IMR-90 (cell line): ENCODE measurements around the gene PILRB. TPM values are rescaled to one million over a fixed set of nuclear protein-coding genes. Genes with fewer than 3 reads are reported as not detected.

ENCODE experiments used
- ATAC-seq: fragments of 200-7000 bp; cut with Tn5 transposase; 2 replicates; pipeline ENCODE4 v1.9.1; 2020; ENCODE audit warnings: low read depth, mild to moderate bottlenecking, moderate library complexity
- BruUV-seq: library from RNA; stranded (reverse); fragments of 400-500 nt; replicated peaks from 2 replicates; lab custom pipeline; 2021; lab: Mats Ljungman, UMichigan
- CTCF ChIA-PET: fragments of 300-600 bp; formaldehyde crosslinking; extraction: SDS; loops from one replicate; lab custom pipeline; 2021; ENCODE audit warnings: antibody characterized with exemption; lab: Yijun Ruan, JAX
- POLR2A ChIA-PET: fragments of 300-600 bp; sonication (Branson Sonifier 250); formaldehyde crosslinking; loops from one replicate; lab custom pipeline; 2022; ENCODE audit warnings: antibody characterized with exemption; ENCODE audit not compliant: unreplicated experiment; lab: Charles Lee
- DNase-seq: peaks from one replicate; pipeline ENCODE4 v3.0.0; 2013
- H2AFZ ChIP-seq: replicated peaks from 2 replicates; pipeline ENCODE3; 2013; ENCODE audit warnings: low read length, mild to moderate bottlenecking; ENCODE audit not compliant: poor library complexity
- H2AK5ac ChIP-seq: 2 replicates; pipeline ENCODE4 v1.6.1; 2013; ENCODE audit warnings: low read depth, low read length, inconsistent platforms
- H2AK9ac ChIP-seq: replicated peaks from 2 replicates; pipeline ENCODE3; 2013; ENCODE audit warnings: mild to moderate bottlenecking, low read depth, low read length, moderate library complexity; ENCODE audit not compliant: poor library complexity
- H2BK120ac ChIP-seq: 2 replicates; pipeline ENCODE4 v1.6.1; 2013; ENCODE audit warnings: low read depth, low read length, inconsistent platforms
- H2BK15ac ChIP-seq: 3 replicates; pipeline ENCODE4 v1.6.1; 2013; ENCODE audit warnings: low read depth, low read length, inconsistent platforms
- H2BK20ac ChIP-seq: 2 replicates; pipeline ENCODE4 v1.6.1; 2013; ENCODE audit warnings: low read depth, mild to moderate bottlenecking, inconsistent platforms, low read length, moderate library complexity
- H2BK5ac ChIP-seq: 2 replicates; pipeline ENCODE4 v1.6.1; 2013; ENCODE audit warnings: mild to moderate bottlenecking, low read depth, low read length, inconsistent platforms; ENCODE audit not compliant: poor library complexity, severe bottlenecking
- H3K14ac ChIP-seq: replicated peaks from 2 replicates; pipeline ENCODE4 v1.6.1; 2013; ENCODE audit warnings: low read depth, low read length, inconsistent platforms
- H3K18ac ChIP-seq: 2 replicates; pipeline ENCODE4 v1.6.1; 2013; ENCODE audit warnings: low read depth, low read length, control low read depth
- H3K23ac ChIP-seq: 2 replicates; pipeline ENCODE4 v1.6.1; 2013; ENCODE audit warnings: low read depth, low read length, inconsistent platforms
- H3K27ac ChIP-seq: 2 replicates; pipeline ENCODE4 v1.5.1; 2013; ENCODE audit warnings: mild to moderate bottlenecking, control low read depth, low read length; ENCODE audit not compliant: insufficient read depth
- H3K27me3 ChIP-seq: 2 replicates; pipeline ENCODE4 v1.6.1; 2013; ENCODE audit warnings: low read length; ENCODE audit not compliant: control insufficient read depth, insufficient read depth
- H3K36me3 ChIP-seq: 2 replicates; pipeline ENCODE4 v1.6.1; 2013; ENCODE audit warnings: low read length, mixed read lengths; ENCODE audit not compliant: control insufficient read depth, insufficient read depth
- H3K4ac ChIP-seq: 2 replicates; pipeline ENCODE4 v1.6.1; 2013; ENCODE audit warnings: low read depth, low read length, inconsistent platforms
- H3K4me1 ChIP-seq: 2 replicates; pipeline ENCODE4 v1.6.1; 2013; ENCODE audit warnings: low read length, mixed read lengths; ENCODE audit not compliant: control insufficient read depth, insufficient read depth
- H3K4me2 ChIP-seq: 2 replicates; pipeline ENCODE4 v1.6.1; 2013; ENCODE audit warnings: low read depth, mild to moderate bottlenecking, control low read depth, low read length, moderate library complexity
- H3K4me3 ChIP-seq: 2 replicates; pipeline ENCODE4 v1.5.1; 2013; ENCODE audit warnings: low read depth, mild to moderate bottlenecking, control low read depth, low read length, moderate library complexity; ENCODE audit not compliant: insufficient read depth
- H3K56ac ChIP-seq: 2 replicates; pipeline ENCODE4 v1.6.1; 2013; ENCODE audit warnings: low read length, inconsistent platforms; ENCODE audit not compliant: insufficient read depth; ENCODE audit errors: extremely low read depth
- H3K79me1 ChIP-seq, 2 experiments: 2 replicates each; pipeline ENCODE4 v1.6.1; 2013; ENCODE audit warnings: low read length in 2 of 2, inconsistent platforms in 1 of 2, low read depth in 1 of 2
- H3K9ac ChIP-seq: 2 replicates; pipeline ENCODE4 v1.6.1; 2013; ENCODE audit warnings: low read depth, low read length, control low read depth
- H3K9me1 ChIP-seq: 2 replicates; pipeline ENCODE4 v1.6.1; 2013; ENCODE audit warnings: low read length, inconsistent platforms; ENCODE audit not compliant: insufficient read depth
- H3K9me3 ChIP-seq: 2 replicates; pipeline ENCODE4 v1.6.1; 2013; ENCODE audit warnings: low read length; ENCODE audit not compliant: control insufficient read depth, insufficient read depth
- H4K20me1 ChIP-seq: 2 replicates; pipeline ENCODE4 v1.6.1; 2013; ENCODE audit warnings: low read length, inconsistent platforms; ENCODE audit not compliant: insufficient read depth
- H4K5ac ChIP-seq: 2 replicates; pipeline ENCODE4 v1.6.1; 2013; ENCODE audit warnings: mild to moderate bottlenecking, low read depth, low read length, control low read depth
- H4K8ac ChIP-seq, 2 experiments: 2 replicates each; pipeline ENCODE4 v1.6.1; 2013; ENCODE audit warnings: low read depth in 2 of 2, low read length in 2 of 2, control low read depth in 1 of 2, inconsistent platforms in 1 of 2
- H4K91ac ChIP-seq: 2 replicates; pipeline ENCODE4 v1.6.1; 2013; ENCODE audit warnings: low read depth, low read length, inconsistent platforms; ENCODE audit not compliant: insufficient read depth
- BHLHE40 ChIP-seq: fragments of 150-350 bp; IDR thresholded peaks from 2 replicates; pipeline ENCODE4 v1.6.1; 2016; ENCODE audit warnings: mild to moderate bottlenecking, low read depth, low read length
- CEBPB ChIP-seq: IDR thresholded peaks from 2 replicates; pipeline ENCODE4 v1.6.1; 2012; ENCODE audit warnings: low read depth, low read length, improper control_type of control experiment
- CHD1 ChIP-seq: IDR thresholded peaks from 2 replicates; pipeline ENCODE4 v1.6.1; 2012; ENCODE audit warnings: low read depth, low read length, improper control_type of control experiment
- CTCF ChIP-seq: conservative IDR thresholded peaks from 2 replicates; pipeline ENCODE4 v1.5.1; 2012; ENCODE audit warnings: mild to moderate bottlenecking, low read depth, low read length, improper control_type of control experiment
- ELK1 ChIP-seq: fragments of 150-350 bp; IDR thresholded peaks from 2 replicates; pipeline ENCODE4 v1.6.1; 2016; ENCODE audit warnings: low read depth, mild to moderate bottlenecking, low read length, moderate library complexity, borderline replicate concordance
- FOS ChIP-seq: fragments of 150-350 bp; IDR thresholded peaks from 2 replicates; pipeline ENCODE4 v1.6.1; 2016; ENCODE audit warnings: low read depth, low read length
- MAFK ChIP-seq: IDR thresholded peaks from 2 replicates; pipeline ENCODE4 v1.6.1; 2012; ENCODE audit warnings: low read depth, low read length, improper control_type of control experiment
- MAZ ChIP-seq: IDR thresholded peaks from 2 replicates; pipeline ENCODE4 v1.6.1; 2012; ENCODE audit warnings: low read depth, mild to moderate bottlenecking, low read length, improper control_type of control experiment, moderate library complexity, borderline replicate concordance
- MXI1 ChIP-seq: IDR thresholded peaks from 2 replicates; pipeline ENCODE4 v1.6.1; 2012; ENCODE audit warnings: low read depth, mild to moderate bottlenecking, low read length, moderate library complexity, borderline replicate concordance
- NFE2L2 ChIP-seq: fragments of 150-350 bp; IDR thresholded peaks from 2 replicates; pipeline ENCODE4 v1.6.1; 2016; ENCODE audit warnings: low read depth, mild to moderate bottlenecking, low read length
- POLR2A ChIP-seq: IDR thresholded peaks from 2 replicates; pipeline ENCODE4 v1.6.1; 2012; ENCODE audit warnings: mild to moderate bottlenecking, low read depth, low read length
- RAD21 ChIP-seq: IDR thresholded peaks from 2 replicates; pipeline ENCODE4 v1.6.1; 2012; ENCODE audit warnings: low read length, improper control_type of control experiment
- RCOR1 ChIP-seq: IDR thresholded peaks from 2 replicates; pipeline ENCODE4 v1.6.1; 2012; ENCODE audit warnings: mild to moderate bottlenecking, low read length, improper control_type of control experiment; ENCODE audit not compliant: insufficient replicate concordance
- RFX5 ChIP-seq: IDR thresholded peaks from 2 replicates; pipeline ENCODE4 v1.8.0; 2012; ENCODE audit warnings: low read depth, mild to moderate bottlenecking, low read length, moderate library complexity
- SMC3 ChIP-seq: fragments of 150-350 bp; IDR thresholded peaks from 2 replicates; pipeline ENCODE4 v1.6.1; 2016; ENCODE audit warnings: low read depth, mild to moderate bottlenecking, antibody characterized with exemption, low read length, moderate library complexity
- USF2 ChIP-seq: fragments of 150-350 bp; IDR thresholded peaks from 2 replicates; pipeline ENCODE4 v1.6.1; 2017; ENCODE audit warnings: mild to moderate bottlenecking, antibody characterized with exemption, low read length, low read depth
- WGBS, 2 experiments: methylation state at CpG; one replicate each; pipeline versions ENCODE4 v1.1.5 to v1.1.7; 2013; ENCODE audit warnings: missing lambda C conversion rate in 2 of 2; ENCODE audit not compliant: insufficient read length in 1 of 2; ENCODE audit errors: extremely low coverage in 2 of 2; 5-methylcytosine and 5-hydroxymethylcytosine counted together
- dilution Hi-C: fragments of 300-500 bp; cut with HindIII; formaldehyde crosslinking; loops from one replicate; pipeline ENCODE4 v1.14.3; 2018; ENCODE audit warnings: low sequenced_read_pairs; ENCODE audit not compliant: unreplicated experiment
- in situ Hi-C: fragments of 300-500 bp; cut with MboI; formaldehyde crosslinking; loops from 3 replicates; pipeline ENCODE4 v1.14.3; 2019; ENCODE audit warnings: low sequenced_read_pairs, inconsistent platforms, mixed read lengths
- intact Hi-C: fragments of 100-400 bp; cut with micrococcal nuclease; formaldehyde crosslinking; loops from 2 replicates; pipeline ENCODE4 v1.10.0; 2022
- polyA plus RNA-seq, 3 experiments: library from polyadenylated mRNA; depleted of rRNA; stranded (reverse); fragments of >200 nt; gene quantifications; 2 replicates each; pipeline ENCODE4 v1.2.3, GENCODE V29; 2012; ENCODE audit warnings: low replicate concordance in 1 of 3
- total RNA-seq: library from RNA; depleted of rRNA; stranded (reverse); fragments of >200 nt; gene quantifications from 2 replicates; pipeline ENCODE4 v1.2.3, GENCODE V29; 2012

PILRB gene
- total and polyA plus RNA-seq, 2 of the 4 experiments (the other 2 are of a cell fraction): 3.4 to 22.2 TPM

- H3K18ac ChIP-seq: no peak overlapping the region
- TF ChIP-seq USF2: no peak
- TF ChIP-seq RFX5: no peak
- TF ChIP-seq POLR2A: no peak
- no peak for TF ChIP-seq RCOR1
- no peak for TF ChIP-seq MAZ
- TF ChIP-seq CTCF: no peak
- no peak for TF ChIP-seq ELK1
- no peak for TF ChIP-seq BHLHE40
- TF ChIP-seq MAFK: no peak
- no peak for TF ChIP-seq MXI1
- TF ChIP-seq CEBPB: no peak
- no peak for TF ChIP-seq SMC3
- TF ChIP-seq CHD1: no peak
- TF ChIP-seq FOS: no peak
- no peak for TF ChIP-seq NFE2L2
- TF ChIP-seq RAD21: no peak
- 40% methylated on average over 1 of the region's 9 CpGs; no CpG with 5 or more reads in 1 of the 2 experiments for WGBS, 2 experiments
- H3K14ac ChIP-seq: no peak overlapping the region
- H2BK15ac ChIP-seq: no peak overlapping the region
- H4K8ac ChIP-seq: no peak overlapping the region
- no peaks in the 10 kb centered on the region for H3K4me1 ChIP-seq
- H3K4me3 ChIP-seq: no peak overlapping the region
- intact Hi-C loops: no loop called here
- no peak overlapping the region for H2BK5ac ChIP-seq
- H3K9me3 ChIP-seq: peaks cover 4% of the 10 kb centered on the region
- ChIA-PET POLR2A (interaction anchor here (0.6 kb wide), 1 partner anchor 276 kb away, joined by 3 read pairs; no protein-coding TSS in a partner anchor), CTCF (interaction anchor here (0.6 kb wide), 2 partner anchors 28 to 1986 kb away, joined by 3 read pairs; no protein-coding TSS in a partner anchor)
- no peaks in the 10 kb centered on the region for H3K79me1 ChIP-seq
- H2BK120ac ChIP-seq: no peak overlapping the region
- no peak overlapping the region for H2AK9ac ChIP-seq
- in situ Hi-C loops: no loop called here
- ATAC-seq: no peak
- no TSS peak for BruUV-seq
- H2AK5ac ChIP-seq: no peak overlapping the region
- H3K56ac ChIP-seq: no peak overlapping the region
- H2AFZ ChIP-seq: no peak overlapping the region
- H4K91ac ChIP-seq: no peak overlapping the region
- H3K23ac ChIP-seq: no peak overlapping the region
- dilution Hi-C loops: no loop called here
- no peaks in the 10 kb centered on the region for H3K36me3 ChIP-seq
- H4K20me1 ChIP-seq: no peaks in the 10 kb centered on the region
- no peak overlapping the region for H3K4ac ChIP-seq
- peaks cover 49% of the 10 kb centered on the region for H3K27me3 ChIP-seq
- H3K4me2 ChIP-seq: no peak overlapping the region
- no peak overlapping the region for H4K5ac ChIP-seq
- DNase-seq: no peak
- H2BK20ac ChIP-seq: no peak overlapping the region
- no peaks in the 10 kb centered on the region; the same call in 1 of the 2 replicates for H3K9me1 ChIP-seq
- no peak overlapping the region for H3K27ac ChIP-seq
- H3K9ac ChIP-seq: no peak overlapping the region
These were observed 38.6 kb downstream of the PILRB start for GRCh38 chr7:100396421-100396982.
